ENCODE data around the gene GSK3A. TPM values are rescaled to one million over a fixed set of nuclear protein-coding genes. Genes with fewer than 3 reads are reported as not detected.

Gene GSK3A
- total and polyA plus RNA-seq, 9 of the 15 experiments (the other 6 are each of a cell fraction or from before 2014, with no cell fraction given): 0.62 to 90.7 (median 33.3) TPM

GRCh38 chr19:42229855-42230351 lies 12.5 kb downstream of the GSK3A start (continued):
- no peak for TF ChIP-seq MLLT1 (IDR thresholded peaks at IDR 0.05)
- peak; percentile 37 for TF ChIP-seq POLR2B (IDR thresholded peaks at IDR 0.05; ENCODE audit: low read depth, partially characterized antibody)
- peak; percentile 42 for TF ChIP-seq CBFA2T3 (IDR thresholded peaks at IDR 0.05)
- TF ChIP-seq MAFK (IDR thresholded peaks at IDR 0.05; ENCODE audit: low read length): peak; percentile 68
- TF ChIP-seq POU5F1 (IDR thresholded peaks at IDR 0.05; ENCODE audit: borderline replicate concordance, low read depth, low read length, partially characterized antibody): no peak
- TF ChIP-seq BRF2 (IDR thresholded peaks at IDR 0.05; ENCODE audit: borderline replicate concordance, insufficient read depth, insufficient read length): no peak
- TF ChIP-seq ZNF212 (CRISPR knock-in tag; IDR thresholded peaks at IDR 0.05): no peak
- peak; percentile 32; the same call in 1 of the 2 replicates for TF ChIP-seq ATF7 (IDR thresholded peaks at IDR 0.05)
- no peak for TF ChIP-seq ZNF507 (tag; conservative IDR thresholded peaks at IDR 0.05)
- TF ChIP-seq PHTF2 (CRISPR knock-in tag; IDR thresholded peaks at IDR 0.05): no peak
- peak; percentile 37; the same call in 1 of the 2 replicates for TF ChIP-seq SOX6 (IDR thresholded peaks at IDR 0.05)
- no peak for TF ChIP-seq CTCF (IDR thresholded peaks at IDR 0.05 in 2 of 3, conservative IDR thresholded peaks at IDR 0.05 in 1 of 3; ENCODE audit: insufficient read depth in 2 of 3, low read depth in 1 of 3, low read length in 3 of 3)
- TF ChIP-seq KDM1A (IDR thresholded peaks at IDR 0.05): peak in 1 of 2 experiments; percentile 48; a peak in 1 of 4 replicates
- no peak for TF ChIP-seq NUFIP1 (IDR thresholded peaks at IDR 0.05; ENCODE audit: partially characterized antibody)
- TF ChIP-seq MLX (CRISPR knock-in tag; conservative IDR thresholded peaks at IDR 0.05): no peak
- no peak for TF ChIP-seq CCNT2 (IDR thresholded peaks at IDR 0.05; ENCODE audit: borderline replicate concordance, extremely low read depth, insufficient read length, low read depth, low read length)
- TF ChIP-seq MAFF (IDR thresholded peaks at IDR 0.05; ENCODE audit: low read length): peak; percentile 73
- TF ChIP-seq JUNB (CRISPR knock-in tag; conservative IDR thresholded peaks at IDR 0.05): no peak
- no peak for TF ChIP-seq TARDBP (IDR thresholded peaks at IDR 0.05)
- peak; percentile 39 for TF ChIP-seq ZFX (CRISPR knock-in tag; IDR thresholded peaks at IDR 0.05)
- no peak for TF ChIP-seq EGR1 (conservative IDR thresholded peaks at IDR 0.05)
- TF ChIP-seq TCFL5 (CRISPR knock-in tag; conservative IDR thresholded peaks at IDR 0.05): no peak
